Urinary bladder (tissue), 4 donors: Measurements from ENCODE around the gene NUDT7. TPM values are rescaled to one million over a fixed set of nuclear protein-coding genes. Genes with fewer than 3 reads are reported as not detected.

Experiments used
- DNase-seq: peaks from one replicate; pipeline ENCODE4 v3.0.0-alpha.2; 2015; ENCODE audit errors: extremely low spot score
- H3K27ac ChIP-seq: one replicate; pipeline ENCODE4 v1.5.1; 2013; ENCODE audit warnings: low read depth, mild to moderate bottlenecking, moderate library complexity
- H3K36me3 ChIP-seq: one replicate; pipeline ENCODE4 v1.6.1; 2013; ENCODE audit warnings: mild to moderate bottlenecking, moderate library complexity; ENCODE audit not compliant: insufficient read depth
- H3K4me1 ChIP-seq: one replicate; pipeline ENCODE4 v1.6.1; 2013; ENCODE audit warnings: mild to moderate bottlenecking, moderate library complexity; ENCODE audit not compliant: insufficient read depth
- H3K4me3 ChIP-seq: one replicate; pipeline ENCODE4 v1.5.1; 2013; ENCODE audit warnings: low read depth, low read length
- WGBS: extraction: QIAGEN DNeasy Blood & Tissue Kit; methylation state at CpG from one replicate; pipeline ENCODE4 v1.1.7; 2013; 5-methylcytosine and 5-hydroxymethylcytosine counted together
- polyA plus RNA-seq: library from polyadenylated mRNA; stranded (reverse); fragments of 200-250 nt; gene quantifications from one replicate; pipeline ENCODE4 v1.2.3, GENCODE V29; 2013
- total RNA-seq: library from RNA; depleted of rRNA; stranded (reverse); fragments of >200 nt; gene quantifications from one replicate; pipeline ENCODE4 v1.2.3, GENCODE V29; 2014
- donor health status: healthy with polysubstance abuse.
- donor health status: healthy.

NUDT7 gene
- total and polyA plus RNA-seq, 2 donors, result 11.6 to 17.1 TPM

DNA sequence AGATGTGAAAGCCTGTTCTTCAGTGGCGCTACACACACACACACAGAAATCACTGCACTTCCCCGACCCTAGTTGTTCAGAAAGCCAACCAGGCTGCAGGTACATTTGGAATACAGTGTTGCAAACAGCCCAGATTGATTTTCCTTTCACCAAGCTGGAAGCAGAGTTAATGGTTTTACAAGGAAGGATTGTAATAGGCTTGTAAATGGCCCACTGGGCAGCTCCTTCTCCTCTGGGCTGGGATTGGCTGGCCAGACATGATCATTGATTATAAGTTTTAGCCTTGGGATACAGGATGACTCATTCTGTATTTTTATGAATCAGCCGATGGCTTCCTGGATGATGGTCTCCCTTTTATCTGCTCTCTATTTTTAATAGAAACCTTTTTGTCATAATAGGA, 68.6 kb downstream of the NUDT7 start:
- DNase-seq, result no peak
- Histone ChIP-seq H3K4me1 (no peaks in the 10 kb centered on the region), H3K27ac (no peak overlapping the region), H3K4me3 (no peak overlapping the region), H3K36me3 (no peaks in the 10 kb centered on the region)
- WGBS, result 79% methylated on average over 3 of the region's 3 CpGs

Other genes starting within 250 kb of the NUDT7 start
- gene VAT1L, start 66.0 kb downstream of the NUDT7 start, total RNA-seq, result 33.2 TPM
- gene VAT1L, start 66.0 kb downstream of the NUDT7 start, polyA plus RNA-seq, result 5.8 TPM